Non-pigmented ciliary epithelial cell (primary cell): ENCODE results near the gene LY6G5C.

Experiments
- DNase-seq: peaks from one replicate; pipeline ENCODE4 v3.0.0-alpha.2; 2010; ENCODE audit warnings: low read depth

Gene LY6G5C

DNA sequence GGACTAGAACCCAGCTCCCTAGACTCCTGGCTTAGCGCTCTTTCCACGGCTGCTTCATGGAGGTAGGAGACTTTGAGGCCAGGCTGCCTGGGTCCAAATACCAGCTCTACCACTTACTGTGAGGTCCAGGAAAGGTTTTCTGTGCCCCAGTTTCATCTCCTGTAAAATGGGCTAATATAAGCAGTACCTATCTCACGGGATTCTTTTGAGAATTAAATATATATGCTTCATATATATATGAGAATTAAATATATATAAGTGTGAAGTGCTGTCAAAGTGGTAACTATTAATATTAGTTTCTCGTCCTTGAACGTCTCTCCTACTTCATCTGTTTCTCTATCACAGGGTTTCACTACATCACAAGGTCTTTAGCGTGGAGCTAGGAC lies 10.2 kb upstream of the LY6G5C start:
- DNase-seq = no peak

DNA sequence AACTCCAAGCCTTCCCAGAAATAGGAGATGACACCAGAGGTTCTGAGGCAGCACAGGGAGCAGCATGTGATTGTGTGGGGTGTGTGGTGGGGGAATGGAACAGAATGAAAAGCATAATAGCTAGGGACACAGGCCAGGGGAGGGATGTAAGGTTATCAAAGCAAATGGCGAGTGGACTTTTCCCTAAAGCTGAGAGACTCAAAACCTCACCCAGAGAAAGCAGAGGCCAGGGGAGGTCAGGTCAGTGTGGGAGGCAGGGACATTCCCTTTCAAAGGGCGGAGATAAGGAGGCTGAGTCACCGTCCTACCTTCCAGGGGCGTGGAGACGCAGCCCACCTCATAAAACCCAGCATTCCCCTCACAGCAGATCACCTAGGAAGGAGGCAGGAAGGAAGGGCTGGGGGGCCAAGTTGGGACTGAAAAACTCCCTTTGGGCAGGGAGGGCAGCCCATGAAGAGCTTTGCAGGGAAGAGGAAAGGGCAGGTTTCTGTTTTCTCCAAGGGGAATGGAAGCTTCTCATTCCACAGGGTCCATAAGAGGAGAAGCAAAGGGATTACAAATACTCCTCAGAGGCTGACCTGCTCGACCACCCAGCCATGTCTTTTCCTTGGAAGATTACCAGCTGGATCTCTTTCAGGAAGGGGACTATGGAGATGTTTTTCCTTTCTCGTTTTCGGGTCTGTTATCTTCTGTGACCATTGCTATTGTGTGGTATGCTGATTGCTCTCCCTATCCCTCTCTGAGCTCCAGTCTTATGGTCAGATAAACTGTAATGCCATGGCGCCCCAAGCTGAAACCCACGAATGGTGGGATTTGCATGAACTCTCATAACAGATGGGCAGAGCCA lies 9.6 kb upstream of the LY6G5C start:
- DNase-seq = no peak

DNA sequence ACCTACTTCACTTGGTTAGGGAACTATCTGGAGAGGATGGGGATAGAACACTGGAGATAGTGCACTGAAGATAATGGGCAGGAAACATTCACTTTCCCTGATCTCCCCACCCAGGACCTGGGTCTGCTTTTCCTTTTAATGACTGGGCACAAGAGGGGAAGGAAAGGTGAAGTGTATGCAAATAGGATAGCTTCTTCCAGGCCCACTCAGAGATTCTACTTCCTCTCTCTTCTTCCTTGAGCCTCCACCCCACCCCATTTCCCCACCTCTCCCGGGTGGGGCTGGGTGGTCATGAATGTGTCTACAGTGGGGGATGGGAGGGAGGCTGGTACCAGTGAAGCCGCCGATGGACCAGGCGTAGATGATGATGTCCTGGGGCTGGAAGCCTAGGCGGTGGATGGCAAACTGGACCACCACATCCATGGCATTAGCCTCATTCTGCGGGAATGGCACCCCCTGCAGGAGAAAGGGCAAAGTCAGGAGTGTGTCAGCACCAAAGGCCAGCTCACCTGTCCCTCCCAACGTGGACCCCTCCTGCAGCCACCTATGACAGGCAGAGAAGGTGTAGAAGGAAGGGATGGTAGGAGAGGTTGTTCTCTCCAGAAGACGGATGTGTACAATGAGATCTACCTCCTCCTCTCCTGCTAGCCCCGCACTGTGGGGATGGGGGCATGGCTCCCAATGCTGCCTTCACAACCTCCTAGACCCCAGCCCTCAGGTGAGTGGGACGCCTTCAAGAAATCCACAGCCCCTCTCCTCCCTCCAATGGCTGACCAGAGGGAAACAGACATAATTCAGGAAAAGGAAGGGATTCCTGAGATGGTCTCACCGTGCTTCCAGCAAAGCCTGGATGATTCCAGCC lies 8.6 kb upstream of the LY6G5C start:
- no peak for DNase-seq

DNA sequence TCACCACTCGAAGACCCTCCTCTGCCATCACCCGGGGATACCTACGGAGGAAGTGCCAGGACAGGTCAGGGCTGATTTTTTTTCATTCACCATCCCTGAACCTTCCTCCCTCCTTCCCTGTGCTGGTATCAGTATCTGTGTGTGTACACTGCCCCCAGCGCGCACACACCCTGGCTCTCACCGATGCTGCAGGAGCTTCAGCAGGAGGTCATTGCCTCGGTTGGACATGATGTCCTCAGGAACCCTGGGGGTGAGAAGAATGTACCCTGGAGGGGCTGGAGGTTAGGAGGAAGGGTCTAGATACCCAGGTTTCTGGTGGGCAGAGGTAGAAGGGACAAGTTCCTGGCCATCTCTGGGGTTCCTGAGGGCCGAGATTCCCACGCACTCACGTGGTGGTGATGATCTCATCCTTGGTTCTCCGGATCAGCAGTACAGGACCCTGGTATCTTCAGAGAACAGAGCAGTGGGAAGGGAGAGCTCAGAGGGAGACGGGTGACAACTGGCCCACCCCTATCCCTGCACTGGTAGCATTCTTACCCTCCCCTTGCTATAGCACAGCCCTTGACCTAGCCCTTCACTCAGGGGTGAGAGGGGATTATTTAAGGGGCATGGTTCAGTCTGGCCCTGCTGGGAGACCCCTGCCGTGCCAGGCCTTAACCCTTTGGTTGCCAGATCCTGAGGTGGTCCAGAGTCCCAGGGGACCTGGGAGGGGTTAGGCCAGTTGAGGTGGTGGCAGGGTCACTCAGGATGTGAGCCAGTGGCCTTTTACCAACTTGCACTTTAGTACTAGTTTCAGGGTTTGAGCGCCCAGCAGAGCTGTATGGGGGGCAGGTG lies 7.2 kb upstream of the LY6G5C start:
- no peak for DNase-seq

DNA sequence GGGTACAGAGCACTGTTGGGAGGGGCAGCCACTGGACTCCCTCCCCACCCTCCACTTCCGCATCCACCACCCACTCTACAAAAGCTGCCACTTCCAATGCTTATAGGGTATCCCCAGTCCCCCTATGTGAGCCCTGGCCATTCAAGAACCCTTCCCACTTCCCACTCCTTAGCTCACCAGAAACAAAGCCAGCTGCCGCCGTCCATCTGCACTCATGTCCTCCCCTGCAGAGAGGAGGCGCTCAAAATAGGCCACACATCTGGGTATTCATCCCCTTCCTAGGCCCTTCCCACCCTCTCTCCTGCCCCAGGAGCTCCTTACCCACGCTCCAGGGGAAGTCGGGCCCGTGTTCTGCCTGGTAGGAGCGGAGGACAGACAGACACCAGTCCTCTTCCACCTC lies 6.5 kb upstream of the LY6G5C start:
- DNase-seq = no peak

DNA sequence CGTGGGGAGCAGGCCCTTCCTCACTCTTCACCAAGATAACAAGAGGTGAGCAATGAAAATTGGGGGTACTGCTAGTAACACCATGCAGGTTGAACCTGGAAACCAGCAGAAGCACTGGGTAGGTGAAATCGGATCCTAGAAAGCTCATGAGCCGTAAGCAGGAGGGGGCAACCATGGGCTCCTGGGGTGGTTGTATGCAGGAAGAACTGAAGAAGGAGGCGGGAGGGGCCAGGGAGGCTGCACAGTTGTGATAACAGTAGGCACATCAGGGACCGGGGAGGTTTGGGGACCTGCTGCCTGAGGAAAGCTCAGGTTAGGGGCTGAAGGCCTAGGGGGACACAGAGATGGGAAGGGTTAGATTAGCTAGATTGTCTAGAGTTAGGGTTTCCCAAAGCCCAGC lies 5.6 kb upstream of the LY6G5C start:
- no peak for DNase-seq

DNA sequence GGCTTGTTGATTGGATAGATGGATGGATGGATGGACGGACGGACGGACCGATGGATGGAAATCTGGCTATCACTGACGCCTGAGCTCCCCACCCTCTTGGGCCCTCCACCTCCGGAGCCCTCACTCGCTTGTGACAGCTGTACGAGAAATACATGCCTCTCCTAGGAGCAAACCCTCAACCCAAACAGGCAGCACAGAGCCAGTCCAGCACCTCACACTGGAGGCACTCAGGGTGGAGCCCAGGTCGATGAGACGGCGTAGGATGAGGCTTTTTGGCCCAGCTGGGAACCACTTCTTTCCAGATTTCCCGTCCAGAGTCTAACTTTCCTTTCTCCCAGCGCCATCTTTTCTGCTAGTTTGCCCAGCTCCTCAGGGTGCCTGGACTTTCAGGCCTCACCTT lies 2.7 kb upstream of the LY6G5C start:
- no peak for DNase-seq

DNA sequence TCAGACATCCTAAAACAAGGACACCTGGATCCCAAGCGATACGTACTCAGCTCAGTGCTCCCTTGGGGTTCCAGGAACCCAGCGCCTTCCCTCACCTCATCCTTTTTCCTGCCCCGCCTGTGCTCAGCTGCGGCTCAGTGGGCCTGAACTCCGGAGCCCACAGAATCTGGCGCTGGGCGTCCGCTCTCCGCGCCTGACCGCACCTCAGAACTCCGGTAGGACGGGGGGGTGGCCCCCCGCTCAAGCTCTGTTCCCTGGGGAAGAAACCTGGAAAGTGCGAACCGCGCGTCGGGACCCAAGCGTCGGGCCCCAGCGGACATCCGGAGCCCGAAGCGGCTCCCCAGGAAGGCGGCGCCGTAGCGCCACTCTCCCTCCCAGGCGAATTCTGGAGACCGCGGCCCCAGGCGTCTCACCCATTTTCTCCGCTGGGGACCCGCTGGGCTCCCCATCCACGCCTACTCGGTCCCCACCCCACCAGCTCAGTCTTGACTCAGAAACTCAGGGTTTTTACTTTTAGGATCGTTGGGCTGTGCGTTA lies 336 bp upstream of the LY6G5C start:
- DNase-seq = no peak

DNA sequence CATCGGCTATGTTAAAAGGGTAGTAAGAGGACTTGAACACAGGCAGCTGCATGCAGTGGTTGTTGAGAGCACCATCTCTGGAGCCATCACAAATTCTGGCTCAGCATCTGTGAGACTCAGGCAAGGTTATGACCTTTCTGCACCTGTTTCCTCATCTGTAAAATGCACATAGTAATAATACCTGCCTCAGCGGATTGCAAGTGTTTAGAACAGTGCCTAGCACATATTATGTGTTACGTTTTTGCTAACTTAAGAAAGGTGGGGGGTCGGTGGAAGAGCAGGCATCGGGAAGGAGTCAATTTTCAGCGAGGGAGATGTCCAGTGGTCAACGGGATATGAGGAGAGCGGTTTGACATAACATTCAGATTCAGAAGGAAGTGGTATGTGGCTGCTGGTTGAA lies 2.9 kb downstream of the LY6G5C start:
- no peak for DNase-seq

DNA sequence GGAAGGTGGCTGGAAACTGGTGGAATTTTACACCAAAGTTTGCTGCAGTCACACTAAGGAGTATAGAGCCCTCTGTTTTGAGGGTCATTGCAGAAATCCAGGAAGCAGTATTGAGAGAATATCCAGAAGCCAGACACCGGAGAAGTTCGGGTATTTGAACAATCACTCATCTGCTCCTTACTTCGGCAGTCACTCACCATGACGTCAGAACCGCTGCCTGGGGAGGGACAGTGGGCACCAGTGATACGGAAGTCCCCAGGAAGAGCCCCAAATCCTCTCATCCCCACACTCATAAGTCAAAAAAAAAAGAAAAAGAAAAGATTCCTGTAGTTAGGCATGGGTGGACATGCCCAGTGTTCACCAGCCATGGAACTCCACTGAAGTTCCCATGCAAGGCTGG lies 4.0 kb downstream of the LY6G5C start:
- DNase-seq = no peak

DNA sequence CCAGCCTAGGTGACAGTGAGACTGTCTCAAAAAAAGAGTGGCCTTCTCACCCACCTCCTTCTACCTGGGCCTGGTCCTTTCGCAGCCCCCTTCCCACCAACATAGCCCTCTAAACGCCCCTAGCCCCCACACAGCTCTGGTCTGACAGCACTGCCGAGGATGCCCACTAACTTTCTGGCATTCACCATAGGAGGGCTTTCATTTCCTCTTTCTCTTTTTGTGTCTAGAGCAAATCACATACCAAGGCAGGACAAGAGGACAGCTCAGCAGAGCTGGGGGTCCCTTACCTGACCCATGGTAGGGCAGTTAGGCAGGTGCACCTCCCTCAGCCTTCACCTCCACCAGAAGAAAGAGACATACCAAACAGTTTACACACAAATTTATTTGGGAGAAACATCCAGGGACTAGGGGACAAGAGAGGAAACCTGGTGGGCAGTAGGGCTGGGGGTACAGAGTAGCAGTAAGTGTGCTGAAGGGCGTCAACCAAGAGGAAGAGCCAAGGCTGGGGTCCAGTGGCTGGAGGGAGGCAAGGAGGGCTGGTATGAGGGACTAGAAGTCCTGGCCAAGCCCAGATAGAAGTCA lies 4.5 kb downstream of the LY6G5C start:
- DNase-seq = no peak

DNA sequence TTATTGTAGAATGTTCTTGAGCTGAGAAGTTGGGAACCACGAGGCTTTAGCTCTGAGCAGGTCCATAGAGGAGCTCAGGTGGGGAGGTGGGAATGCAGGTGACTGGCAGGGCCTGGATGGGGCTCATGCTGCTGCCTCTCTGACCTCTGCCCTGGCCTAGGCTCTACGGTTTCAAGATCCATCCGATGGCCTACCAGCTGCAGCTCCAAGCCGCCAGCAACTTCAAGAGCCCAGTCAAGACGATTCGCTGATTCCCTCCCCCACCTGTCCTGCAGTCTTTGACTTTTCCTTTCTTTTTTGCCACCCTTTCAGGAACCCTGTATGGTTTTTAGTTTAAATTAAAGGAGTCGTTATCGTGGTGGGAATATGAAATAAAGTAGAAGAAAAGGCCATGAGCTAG lies 11.2 kb downstream of the LY6G5C start, which contains the start of gene LY6G5B:
TSS of gene LY6G5B (plus strand) at position 301 of the 400 bp plus-strand sequence. CDS start 975 bp downstream, outside the sequence.
- no peak for DNase-seq

DNA sequence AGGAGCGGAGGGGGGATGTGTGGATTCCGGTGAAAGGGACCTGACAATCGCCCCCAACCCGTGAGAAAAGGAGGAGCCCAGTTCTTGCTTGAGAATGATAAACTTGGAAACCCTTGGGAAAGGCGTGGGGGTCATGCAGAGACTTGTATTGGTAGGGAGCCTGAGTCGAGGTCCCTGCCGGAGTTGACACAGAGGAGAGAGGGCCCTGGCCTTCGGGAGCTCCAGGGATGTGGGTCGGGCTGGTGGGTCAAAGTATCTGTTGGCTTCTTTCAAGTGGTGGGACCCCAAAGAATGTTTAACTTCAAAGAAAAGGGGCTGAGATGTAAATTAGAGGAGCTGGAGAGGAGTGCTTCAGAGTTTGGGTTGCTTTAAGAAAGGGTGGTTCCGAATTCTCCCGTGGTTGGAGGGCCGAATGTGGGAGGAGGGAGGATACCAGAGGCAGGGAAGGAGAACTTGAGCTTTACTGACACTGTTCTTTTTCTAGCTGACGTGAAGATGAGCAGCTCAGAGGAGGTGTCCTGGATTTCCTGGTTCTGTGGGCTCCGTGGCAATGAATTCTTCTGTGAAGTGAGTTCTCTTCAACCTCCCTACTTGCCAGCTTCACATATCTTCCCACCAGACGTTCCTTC lies 14.4 kb downstream of the LY6G5C start:
- DNase-seq = no peak

DNA sequence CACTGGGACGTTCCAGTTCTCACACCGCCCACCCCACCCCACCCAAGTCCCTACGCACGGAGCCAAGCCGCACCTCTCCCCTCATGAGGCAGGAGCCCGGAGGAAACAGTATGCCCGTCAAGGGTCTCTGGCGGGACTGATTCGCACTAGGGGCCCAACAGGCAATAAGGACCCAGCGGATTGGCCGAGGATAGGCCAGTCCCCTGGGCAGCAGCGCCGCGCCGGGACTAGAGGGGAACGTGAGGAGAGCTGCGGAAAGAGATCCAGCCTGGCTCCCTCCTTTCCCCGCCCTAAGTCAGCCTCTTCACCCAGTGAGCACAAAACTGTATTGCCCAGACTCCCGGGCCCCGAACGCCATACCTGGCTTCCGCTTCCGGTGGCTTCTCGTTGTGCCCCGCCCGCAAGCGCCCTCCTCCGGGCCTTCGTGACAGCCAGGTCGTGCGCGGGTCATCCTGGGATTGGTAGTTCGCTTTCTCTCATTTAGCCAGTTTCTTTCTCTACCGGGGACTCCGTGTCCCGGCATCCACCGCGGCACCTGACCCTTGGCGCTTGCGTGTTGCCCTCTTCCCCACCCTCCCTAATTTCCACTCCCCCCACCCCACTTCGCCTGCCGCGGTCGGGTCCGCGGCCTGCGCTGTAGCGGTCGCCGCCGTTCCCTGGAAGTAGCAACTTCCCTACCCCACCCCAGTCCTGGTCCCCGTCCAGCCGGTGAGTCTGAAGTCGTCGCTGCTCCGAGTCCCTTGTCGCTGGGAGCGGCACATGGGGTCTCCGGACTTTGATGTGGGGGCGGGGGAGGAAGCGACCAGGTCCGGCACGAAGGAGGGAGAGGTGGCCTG lies 15.1 kb downstream of the LY6G5C start, which contains the start of gene CSNK2B:
TSS of gene CSNK2B (plus strand) at position 580 of the 836 bp plus-strand sequence. CDS start 752 bp downstream, outside the sequence.
- DNase-seq = peak; percentile 82

DNA sequence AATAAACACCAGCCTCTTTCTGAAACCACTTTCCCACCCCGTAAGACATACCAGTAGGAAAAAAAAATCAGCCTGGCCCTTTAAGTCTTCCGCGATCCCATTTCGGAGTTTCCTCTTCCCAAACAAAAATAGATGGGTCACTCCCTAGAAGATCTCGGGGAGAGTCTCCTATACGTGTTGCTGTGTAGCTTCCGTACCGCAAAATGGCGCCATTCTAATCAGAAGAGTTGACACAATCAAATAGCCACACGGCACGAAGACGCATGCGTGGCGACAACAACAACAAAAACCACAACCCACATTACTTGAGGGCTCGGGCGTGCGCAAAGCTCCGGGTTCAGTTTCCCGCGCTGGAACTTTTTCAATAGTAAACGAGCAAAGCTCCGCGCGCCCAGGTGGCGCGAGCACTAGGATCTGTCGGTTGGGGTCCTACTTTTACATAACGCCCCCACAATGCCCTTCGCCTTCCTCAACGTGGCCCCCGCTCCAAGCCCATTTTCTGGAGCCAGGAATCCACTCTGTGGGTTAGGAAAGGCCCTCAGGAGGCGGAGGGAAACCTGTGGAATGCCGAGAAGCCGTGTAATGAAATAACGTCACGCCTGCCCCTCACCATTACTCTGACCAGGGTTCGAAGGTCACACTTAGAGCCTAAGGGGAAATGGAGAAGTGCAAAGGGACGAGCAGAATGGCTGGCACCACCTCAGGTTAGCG lies 15.9 kb downstream of the LY6G5C start, which contains the start of gene GPANK1:
TSS of gene GPANK1 (minus strand) at position 208 of the 711 bp plus-strand sequence. CDS start 519 bp downstream, outside the sequence.
- peak; percentile 79 for DNase-seq

DNA sequence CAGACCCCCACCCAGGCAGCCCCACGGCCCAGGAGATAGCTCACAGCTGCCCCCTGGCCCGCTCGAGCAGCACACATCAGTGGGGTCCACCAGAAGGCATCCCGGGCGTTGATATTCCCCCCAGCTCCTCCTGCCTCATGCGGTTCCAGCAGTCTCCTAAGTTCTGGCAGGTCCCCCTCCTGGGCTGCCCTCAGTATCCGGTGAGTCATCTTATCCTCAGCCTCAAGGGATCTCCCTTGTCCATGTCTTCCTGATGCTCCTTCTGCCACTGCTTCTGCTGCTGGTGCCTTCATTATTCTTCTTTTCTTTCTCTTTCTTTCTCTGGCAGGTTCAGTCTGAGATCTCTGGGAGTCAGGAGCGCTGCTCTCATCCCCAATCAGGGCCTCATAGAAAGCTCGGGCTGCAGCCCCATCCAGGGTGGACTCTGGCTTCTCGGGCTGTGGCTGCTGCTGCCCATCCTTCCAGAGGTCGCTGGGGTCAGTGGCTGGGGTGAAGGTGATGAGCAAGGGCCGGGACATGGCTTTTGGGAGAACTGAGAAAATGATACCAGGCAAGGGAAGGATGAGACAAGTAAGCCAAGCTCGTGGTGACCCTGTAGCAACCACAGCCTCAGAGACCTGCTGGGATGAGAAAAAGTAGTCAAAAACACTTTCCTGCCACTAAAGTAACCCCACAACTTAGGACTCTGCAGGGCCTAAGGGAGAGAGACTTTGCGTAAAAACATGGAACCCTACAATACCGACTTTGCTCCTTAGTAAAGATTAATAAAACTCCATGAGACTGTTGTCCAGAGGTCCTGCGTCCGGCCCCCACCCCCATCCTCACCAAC lies 16.7 kb downstream of the LY6G5C start:
- DNase-seq = peak; percentile 53

DNA sequence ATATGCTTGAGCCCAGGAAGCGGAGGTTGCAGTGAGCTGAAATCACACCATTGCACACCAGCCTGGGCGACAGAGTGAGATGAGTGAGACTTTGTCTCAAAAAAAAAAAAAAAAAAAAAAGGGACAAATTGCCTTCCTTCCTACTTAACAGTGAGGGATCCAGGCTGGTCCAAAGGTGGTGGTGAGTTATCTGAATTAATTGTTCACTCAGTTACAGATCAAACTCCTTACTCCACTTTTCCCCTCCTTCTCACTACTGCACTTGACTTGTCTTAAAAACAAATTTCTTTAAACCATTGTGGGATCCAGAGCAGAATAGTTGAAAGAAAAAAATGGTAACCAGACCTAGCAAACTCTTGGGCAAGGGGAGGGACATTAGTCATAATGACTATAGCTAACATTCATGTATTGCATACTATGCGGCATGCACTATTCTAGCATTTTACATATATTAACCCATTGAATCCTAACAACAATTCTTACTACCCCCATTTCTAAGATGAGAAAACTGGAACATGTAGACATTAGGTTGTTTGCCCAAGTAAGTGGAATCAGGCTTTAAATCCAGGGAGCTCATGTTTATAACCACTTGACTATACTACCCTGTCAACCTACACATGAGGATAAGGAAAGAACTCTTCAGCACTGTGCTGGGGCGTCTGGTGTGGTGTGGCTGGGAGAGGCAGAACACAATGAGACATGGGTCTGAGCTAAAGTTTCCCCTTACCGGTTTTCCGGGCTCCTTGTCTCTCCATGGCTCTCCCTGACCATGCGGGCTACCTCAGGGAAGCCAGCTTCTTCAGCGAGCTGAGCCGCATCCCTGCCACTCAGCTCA lies 17.5 kb downstream of the LY6G5C start:
- no peak for DNase-seq
